ENCODE results near the gene UBE2I. TPM values are rescaled to one million over a fixed set of nuclear protein-coding genes. Genes with fewer than 3 reads are reported as not detected.

UBE2I gene
- total RNA-seq, 4 donors from 2014 or later = 28.9 to 80.4 (median 41.7) TPM

DNA sequence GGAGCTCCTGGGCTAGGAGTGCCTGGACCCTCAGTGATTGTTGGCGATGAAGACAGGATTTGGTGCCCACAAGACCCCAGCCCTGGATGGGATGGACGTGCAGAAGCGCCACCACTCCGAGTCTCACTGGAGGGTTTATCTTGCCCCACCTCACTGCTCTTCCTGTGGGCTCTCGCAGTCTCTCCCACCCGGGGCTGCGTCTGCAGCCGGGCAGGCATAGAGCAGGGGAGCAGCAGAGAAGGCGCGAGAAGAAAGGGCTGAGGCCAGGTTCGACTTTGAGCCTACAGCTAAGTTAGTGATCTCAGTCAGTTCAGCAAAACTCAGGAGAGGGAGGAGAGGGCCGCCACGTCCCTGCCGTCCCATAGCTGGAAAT lies 6.6 kb downstream of the UBE2I start:
- H3K9me3 ChIP-seq = no peaks in the 10 kb centered on the region
- H3K4me3 ChIP-seq = no peak overlapping the region
- TF ChIP-seq POLR2A (IDR thresholded peaks at IDR 0.05) (no peak), CTCF (IDR thresholded peaks at IDR 0.05 in 4 of 5, conservative IDR thresholded peaks at IDR 0.05 in 1 of 5) (no peak)
- H3K4me1 ChIP-seq = peaks cover 20 to 31% of the 10 kb centered on the region in 2 donors
- in situ Hi-C loops (cut with MboI; ENCODE audit: low sequenced_read_pairs in 4 of 4) = no loop called here
- ATAC-seq (no peak), DNase-seq (no peak)
- H3K27me3 ChIP-seq = no peaks in the 10 kb centered on the region
- intact Hi-C loops (cut with DNase I; ENCODE audit: low total_unique reads) = no loop called here
- no peak overlapping the region for H3K27ac ChIP-seq
- H3K36me3 ChIP-seq = peaks cover 0 to 73% of the 10 kb centered on the region in 2 donors

- no peaks in the 10 kb centered on the region for H3K9me3 ChIP-seq
- DNase-seq (no peak), ATAC-seq (no peak)
- in situ Hi-C loops (cut with MboI; ENCODE audit: low sequenced_read_pairs in 4 of 4) = no loop called here
- no peak overlapping the region for H3K4me3 ChIP-seq
- no peak overlapping the region for H3K27ac ChIP-seq
- no peak for TF ChIP-seq POLR2A (IDR thresholded peaks at IDR 0.05)
- TF ChIP-seq CTCF (IDR thresholded peaks at IDR 0.05 in 4 of 5, conservative IDR thresholded peaks at IDR 0.05 in 1 of 5) = no peak
- peaks cover 0 to 79% of the 10 kb centered on the region in 2 donors for H3K36me3 ChIP-seq
- intact Hi-C loops (cut with DNase I; ENCODE audit: low total_unique reads) = no loop called here
- H3K4me1 ChIP-seq = peaks cover 4 to 14% of the 10 kb centered on the region in 2 donors
- H3K27me3 ChIP-seq = no peaks in the 10 kb centered on the region
Measured at GRCh38 chr16:1317479-1318267, 8.2 kb downstream of the UBE2I start.

DNA sequence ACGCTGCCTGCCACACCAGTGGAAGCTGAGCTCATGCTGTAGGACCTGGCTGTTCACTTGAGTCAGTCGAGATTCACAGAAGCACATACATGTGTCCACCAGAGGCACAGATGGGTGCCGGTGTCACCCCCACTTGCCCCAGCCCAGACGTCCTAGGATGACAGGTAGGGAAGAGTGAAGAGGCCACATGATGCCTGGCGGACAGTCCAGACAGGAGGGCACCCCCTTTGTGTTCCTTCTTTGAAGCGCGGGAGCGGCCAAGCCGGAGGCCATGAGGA lies 8.8 kb downstream of the UBE2I start:
- peaks cover 0 to 9% of the 10 kb centered on the region in 2 donors for H3K4me1 ChIP-seq
- H3K27me3 ChIP-seq = no peaks in the 10 kb centered on the region
- intact Hi-C loops (cut with DNase I; ENCODE audit: low total_unique reads) (no loop called here), in situ Hi-C loops (cut with MboI; ENCODE audit: low sequenced_read_pairs in 4 of 4) (no loop called here)
- H3K27ac ChIP-seq = no peak overlapping the region
- ATAC-seq (no peak), DNase-seq (no peak)
- no peaks in the 10 kb centered on the region for H3K9me3 ChIP-seq
- TF ChIP-seq POLR2A (IDR thresholded peaks at IDR 0.05) (no peak), CTCF (IDR thresholded peaks at IDR 0.05 in 4 of 5, conservative IDR thresholded peaks at IDR 0.05 in 1 of 5) (no peak)
- no peak overlapping the region for H3K4me3 ChIP-seq
- peaks cover 0 to 79% of the 10 kb centered on the region in 2 donors for H3K36me3 ChIP-seq

GRCh38 chr16:1319041-1319440 lies 9.6 kb downstream of the UBE2I start:
- DNase-seq (no peak), ATAC-seq (no peak)
- Histone ChIP-seq H3K4me1 (peaks cover 0 to 2% of the 10 kb centered on the region in 2 donors), H3K4me3 (no peak overlapping the region), H3K27me3 (no peaks in the 10 kb centered on the region), H3K9me3 (no peaks in the 10 kb centered on the region), H3K27ac (no peak overlapping the region), H3K36me3 (peaks cover 0 to 82% of the 10 kb centered on the region in 2 donors)
- TF ChIP-seq CTCF (IDR thresholded peaks at IDR 0.05 in 4 of 5, conservative IDR thresholded peaks at IDR 0.05 in 1 of 5) (no peak), POLR2A (IDR thresholded peaks at IDR 0.05) (no peak)
- intact Hi-C loops (cut with DNase I; ENCODE audit: low total_unique reads) (no loop called here), in situ Hi-C loops (cut with MboI; ENCODE audit: low sequenced_read_pairs in 4 of 4) (no loop called here)

DNA sequence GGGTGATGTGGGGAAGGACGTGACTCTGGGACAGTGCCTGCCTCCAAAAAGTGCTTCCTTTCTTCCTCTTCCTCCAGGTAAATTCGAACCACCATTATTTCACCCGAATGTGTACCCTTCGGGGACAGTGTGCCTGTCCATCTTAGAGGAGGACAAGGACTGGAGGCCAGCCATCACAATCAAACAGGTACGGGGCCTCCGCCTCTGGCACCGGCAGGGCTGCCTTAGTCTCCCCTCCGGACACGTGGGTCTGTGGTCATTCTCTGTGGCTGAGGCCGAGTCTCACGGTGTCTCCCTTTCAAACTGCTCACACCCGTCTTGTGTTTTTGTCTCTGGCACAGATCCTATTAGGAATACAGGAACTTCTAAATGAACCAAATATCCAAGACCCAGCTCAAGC lies 10.7 kb downstream of the UBE2I start:
- H3K4me1 ChIP-seq = no peaks in the 10 kb centered on the region
- ATAC-seq = no peak
- no peaks in the 10 kb centered on the region for H3K27me3 ChIP-seq
- H3K27ac ChIP-seq = no peak overlapping the region
- DNase-seq = no peak
- intact Hi-C loops (cut with DNase I; ENCODE audit: low total_unique reads) (no loop called here), in situ Hi-C loops (cut with MboI; ENCODE audit: low sequenced_read_pairs in 4 of 4) (no loop called here)
- H3K36me3 ChIP-seq = peaks cover 0 to 82% of the 10 kb centered on the region in 2 donors
- no peaks in the 10 kb centered on the region for H3K9me3 ChIP-seq
- no peak overlapping the region for H3K4me3 ChIP-seq
- TF ChIP-seq POLR2A (IDR thresholded peaks at IDR 0.05) = no peak
- no peak for TF ChIP-seq CTCF (IDR thresholded peaks at IDR 0.05 in 4 of 5, conservative IDR thresholded peaks at IDR 0.05 in 1 of 5)
